ENCODE measurements around the gene BRI3. TPM values are rescaled to one million over a fixed set of nuclear protein-coding genes. Genes with fewer than 3 reads are reported as not detected.

BRI3 gene
- total RNA-seq, 2 experiments from 2014 or later = 68.0 to 76.5 TPM

DNA sequence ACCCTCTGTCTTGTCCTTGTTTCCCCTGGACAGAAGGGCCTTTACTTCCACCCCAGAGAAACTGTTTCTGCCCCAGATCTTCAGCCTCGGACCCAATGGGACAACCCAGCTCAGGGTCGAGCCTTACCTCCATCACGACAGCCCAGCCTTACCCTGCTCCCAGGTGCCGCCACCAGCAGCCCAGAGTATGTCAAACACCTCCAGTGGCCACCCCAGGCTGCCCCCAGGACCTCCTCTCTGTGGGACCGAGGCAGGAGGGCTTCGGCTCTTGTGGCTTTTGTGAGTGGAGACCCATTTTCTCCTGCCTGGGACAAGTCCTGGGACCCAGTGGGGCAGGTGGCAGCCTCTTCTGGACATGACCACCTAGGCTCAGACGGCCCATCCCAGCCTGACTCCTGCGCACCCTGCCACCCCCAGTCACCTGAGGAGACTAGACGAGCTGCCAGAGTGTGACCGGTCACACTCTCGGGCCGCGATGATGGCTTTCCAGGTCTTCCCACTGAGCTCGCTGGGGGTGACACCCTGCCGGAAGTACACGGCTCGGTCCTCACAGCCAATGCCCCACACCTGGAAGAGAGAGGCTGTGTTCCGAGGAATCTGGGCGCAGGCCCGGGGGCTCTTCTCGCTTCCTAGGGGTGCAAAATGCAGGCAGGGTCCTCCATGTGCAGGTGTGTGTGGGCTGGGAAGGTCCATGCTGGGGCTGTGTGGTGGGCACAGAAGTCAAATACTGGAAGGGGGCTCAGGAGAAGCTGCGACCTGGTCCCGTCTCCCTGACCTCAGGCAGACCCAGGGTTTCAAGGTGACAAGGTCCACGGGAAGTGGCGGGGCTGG, 44.9 kb upstream of the BRI3 start:
- Histone ChIP-seq H3K4me1 (ENCODE audit: insufficient read depth, low read length) (peaks cover under 1% of the 10 kb centered on the region), H3K9me3 (ENCODE audit: control insufficient read depth in 1 of 2, insufficient read depth in 1 of 2, low read length in 2 of 2) (no peaks in the 10 kb centered on the region), H3K36me3 (ENCODE audit: insufficient read depth, low read length) (peaks cover 72% of the 10 kb centered on the region), H3K4me3 (ENCODE audit: low read length) (no peak overlapping the region), H3K27me3 (ENCODE audit: control insufficient read depth in 1 of 2, insufficient read depth in 2 of 2, low read length in 2 of 2) (no peaks in the 10 kb centered on the region), H3K27ac (ENCODE audit: low read depth in 1 of 2, low read length in 2 of 2) (no peak overlapping the region)
- no peak for DNase-seq
- TF ChIP-seq, protein P1, sequence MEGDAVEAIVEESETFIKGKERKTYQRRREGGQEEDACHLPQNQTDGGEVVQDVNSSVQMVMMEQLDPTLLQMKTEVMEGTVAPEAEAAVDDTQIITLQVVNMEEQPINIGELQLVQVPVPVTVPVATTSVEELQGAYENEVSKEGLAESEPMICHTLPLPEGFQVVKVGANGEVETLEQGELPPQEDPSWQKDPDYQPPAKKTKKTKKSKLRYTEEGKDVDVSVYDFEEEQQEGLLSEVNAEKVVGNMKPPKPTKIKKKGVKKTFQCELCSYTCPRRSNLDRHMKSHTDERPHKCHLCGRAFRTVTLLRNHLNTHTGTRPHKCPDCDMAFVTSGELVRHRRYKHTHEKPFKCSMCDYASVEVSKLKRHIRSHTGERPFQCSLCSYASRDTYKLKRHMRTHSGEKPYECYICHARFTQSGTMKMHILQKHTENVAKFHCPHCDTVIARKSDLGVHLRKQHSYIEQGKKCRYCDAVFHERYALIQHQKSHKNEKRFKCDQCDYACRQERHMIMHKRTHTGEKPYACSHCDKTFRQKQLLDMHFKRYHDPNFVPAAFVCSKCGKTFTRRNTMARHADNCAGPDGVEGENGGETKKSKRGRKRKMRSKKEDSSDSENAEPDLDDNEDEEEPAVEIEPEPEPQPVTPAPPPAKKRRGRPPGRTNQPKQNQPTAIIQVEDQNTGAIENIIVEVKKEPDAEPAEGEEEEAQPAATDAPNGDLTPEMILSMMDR (IDR thresholded peaks at IDR 0.05) = no peak
- no peak for ATAC-seq (ENCODE audit: poor library complexity)
- intact Hi-C loops (cut with DNase I, micrococcal nuclease) = no loop called here
- Mint-ChIP-seq H3K4me3 (no peak overlapping the region), H3K36me3 (ENCODE audit: low read depth) (peaks cover 69% of the 10 kb centered on the region), H3K9me3 (no peaks in the 10 kb centered on the region), H3K27ac (no peak overlapping the region), H3K27me3 (no peaks in the 10 kb centered on the region), H3K4me1 (ENCODE audit: low read depth) (no peaks in the 10 kb centered on the region)
- POLR2A ChIA-PET = interaction anchor here (0.9 kb wide), 1 partner anchor 14 kb away, joined by 3 read pairs; no protein-coding TSS in a partner anchor
- CTCF ChIA-PET = interaction anchor here (1.0 kb wide), 1 partner anchor 34 kb away, joined by 3 read pairs; no protein-coding TSS in a partner anchor

DNA sequence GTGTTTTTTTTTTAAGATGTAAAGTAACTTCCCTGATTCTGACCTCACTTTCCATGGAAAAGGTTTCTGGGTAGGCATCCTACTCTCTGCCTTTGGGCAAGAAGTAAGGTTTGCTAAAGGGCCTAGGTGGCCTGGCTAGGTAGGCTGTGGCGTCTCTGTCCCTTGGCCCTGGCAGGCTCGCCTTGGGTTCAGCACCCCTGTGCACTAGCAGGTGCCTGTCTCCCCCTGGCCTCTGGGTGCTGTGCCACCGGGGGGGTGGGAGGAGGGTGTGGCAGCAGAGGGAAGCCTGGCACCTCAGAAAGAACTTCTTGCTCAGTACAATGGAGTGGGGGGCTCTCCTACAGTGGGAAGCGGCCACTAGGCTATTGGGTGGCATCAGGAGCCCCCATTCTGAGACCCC, 43.4 kb upstream of the BRI3 start:
- Mint-ChIP-seq H3K9me3 (no peaks in the 10 kb centered on the region), H3K36me3 (ENCODE audit: low read depth) (peaks cover 67% of the 10 kb centered on the region), H3K4me1 (ENCODE audit: low read depth) (no peaks in the 10 kb centered on the region), H3K27me3 (no peaks in the 10 kb centered on the region), H3K27ac (no peak overlapping the region), H3K4me3 (no peak overlapping the region)
- ATAC-seq (ENCODE audit: poor library complexity) = no peak
- TF ChIP-seq, protein P1 (IDR thresholded peaks at IDR 0.05) = no peak
- H3K9me3 ChIP-seq (ENCODE audit: control insufficient read depth in 1 of 2, insufficient read depth in 1 of 2, low read length in 2 of 2) = no peaks in the 10 kb centered on the region
- CTCF ChIA-PET = no interaction called here
- H3K4me3 ChIP-seq (ENCODE audit: low read length) = no peak overlapping the region
- H3K27ac ChIP-seq (ENCODE audit: low read depth in 1 of 2, low read length in 2 of 2) = no peak overlapping the region
- H3K27me3 ChIP-seq (ENCODE audit: control insufficient read depth in 1 of 2, insufficient read depth in 2 of 2, low read length in 2 of 2) = no peaks in the 10 kb centered on the region
- no peak for DNase-seq
- POLR2A ChIA-PET = no interaction called here
- peaks cover 2% of the 10 kb centered on the region for H3K4me1 ChIP-seq (ENCODE audit: insufficient read depth, low read length)
- intact Hi-C loops (cut with DNase I, micrococcal nuclease) = no loop called here
- H3K36me3 ChIP-seq (ENCODE audit: insufficient read depth, low read length) = peaks cover 68% of the 10 kb centered on the region

DNA sequence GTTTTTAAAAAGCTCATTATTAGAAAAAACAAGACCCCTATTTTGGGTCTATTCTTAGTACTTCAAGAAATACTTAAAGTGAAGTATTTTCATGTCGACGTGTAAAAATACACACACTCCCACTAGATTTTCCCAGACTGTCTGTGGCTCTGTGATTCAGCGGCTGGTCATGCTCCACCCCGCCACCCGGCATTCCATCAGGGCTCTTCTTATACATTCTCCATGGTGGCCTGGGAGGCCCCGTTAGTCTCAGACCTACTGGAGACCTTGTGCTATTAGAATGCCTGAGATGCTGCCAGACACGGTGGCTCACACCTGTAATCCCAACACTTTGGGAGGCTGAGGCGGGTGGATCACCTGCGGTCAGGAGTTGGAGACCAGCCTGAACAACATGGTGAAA, 42.5 kb upstream of the BRI3 start:
- ATAC-seq (ENCODE audit: poor library complexity) = no peak
- no peaks in the 10 kb centered on the region for H3K9me3 ChIP-seq (ENCODE audit: control insufficient read depth in 1 of 2, insufficient read depth in 1 of 2, low read length in 2 of 2)
- Mint-ChIP-seq H3K4me1 (ENCODE audit: low read depth) (no peaks in the 10 kb centered on the region), H3K27me3 (no peaks in the 10 kb centered on the region), H3K4me3 (no peak overlapping the region), H3K9me3 (no peaks in the 10 kb centered on the region), H3K36me3 (ENCODE audit: low read depth) (peaks cover 69% of the 10 kb centered on the region), H3K27ac (no peak overlapping the region)
- H3K27me3 ChIP-seq (ENCODE audit: control insufficient read depth in 1 of 2, insufficient read depth in 2 of 2, low read length in 2 of 2) = no peaks in the 10 kb centered on the region
- H3K36me3 ChIP-seq (ENCODE audit: insufficient read depth, low read length) = peaks cover 67% of the 10 kb centered on the region
- ChIA-PET POLR2A (interaction anchor here (2.1 kb wide), 1 partner anchor 12 kb away, joined by 6 read pairs; no protein-coding TSS in a partner anchor), CTCF (no interaction called here)
- H3K4me3 ChIP-seq (ENCODE audit: low read length) = no peak overlapping the region
- DNase-seq = no peak
- peaks cover 3% of the 10 kb centered on the region for H3K4me1 ChIP-seq (ENCODE audit: insufficient read depth, low read length)
- intact Hi-C loops (cut with DNase I, micrococcal nuclease) = no loop called here
- TF ChIP-seq, protein P1 (IDR thresholded peaks at IDR 0.05) = no peak
- H3K27ac ChIP-seq (ENCODE audit: low read depth in 1 of 2, low read length in 2 of 2) = no peak overlapping the region
